Peyer's patch (tissue), 4 donors: ENCODE results near the gene SYT14.

Source experiments
- CTCF ChIP-seq, 6 experiments: fragments of 450-650 bp in 4 of 6; fragments of 200-600 bp in 2 of 6; sonication (generic) in 1 of 6; IDR thresholded peaks; one replicate each; pipeline ENCODE4 v1.5.1; 2017 to 2019; ENCODE audit warnings: antibody characterized with exemption in 6 of 6, mild to moderate bottlenecking in 3 of 6, moderate library complexity in 1 of 6
- POLR2A ChIP-seq, 2 donors: fragments of 450-650 bp; IDR thresholded peaks; one replicate each; pipeline ENCODE4 v1.5.1; 2017; ENCODE audit warnings: antibody characterized with exemption in 2 of 2, mild to moderate bottlenecking in 2 of 2, moderate library complexity in 2 of 2

- TF ChIP-seq CTCF (IDR thresholded peaks at IDR 0.05) (no peak), POLR2A (IDR thresholded peaks at IDR 0.05) (no peak)
Observed at GRCh38 chr1:209936125-209936524, 1.9 kb upstream of the SYT14 start.
